Endothelial cell of umbilical vein (primary cell): ENCODE results near the gene NUDT8.

Source experiments
- EZH2 ChIP-seq: IDR thresholded peaks from 2 replicates; pipeline ENCODE4 v1.6.1; 2012; ENCODE audit warnings: borderline replicate concordance, low read depth, mild to moderate bottlenecking, moderate library complexity, low read length, inconsistent platforms; ENCODE audit not compliant: severe bottlenecking
- FOS ChIP-seq: IDR thresholded peaks from 2 replicates; pipeline ENCODE4 v1.6.1; 2011; ENCODE audit warnings: mild to moderate bottlenecking, low read length, moderate library complexity, borderline replicate concordance; ENCODE audit not compliant: insufficient read depth
- MAX ChIP-seq: IDR thresholded peaks from 2 replicates; pipeline ENCODE4 v1.6.1; 2011; ENCODE audit not compliant: insufficient read depth, insufficient read length
- MYC ChIP-seq: IDR thresholded peaks from one replicate; pipeline ENCODE4 v1.6.1; 2011; ENCODE audit warnings: mild to moderate bottlenecking, low read depth, low read length
- POLR2AphosphoS5 ChIP-seq: IDR thresholded peaks from 2 replicates; pipeline ENCODE4 v1.6.1; 2012; ENCODE audit warnings: low read depth, mild to moderate bottlenecking, control low read depth, low read length, moderate library complexity; ENCODE audit not compliant: insufficient read depth
- TF ChIP-seq, protein P1 (sequence below), 2 donors: IDR thresholded peaks; 1 replicate in 1 of 2; 2 replicates in 1 of 2; pipeline ENCODE4 v1.5.1; 2011; ENCODE audit warnings: low read length in 2 of 2, mild to moderate bottlenecking in 2 of 2, moderate library complexity in 2 of 2, control low read depth in 1 of 2, inconsistent platforms in 1 of 2, low read depth in 1 of 2; ENCODE audit not compliant: insufficient read depth in 1 of 2; ENCODE audit errors: extremely low read depth in 1 of 2

DNA sequence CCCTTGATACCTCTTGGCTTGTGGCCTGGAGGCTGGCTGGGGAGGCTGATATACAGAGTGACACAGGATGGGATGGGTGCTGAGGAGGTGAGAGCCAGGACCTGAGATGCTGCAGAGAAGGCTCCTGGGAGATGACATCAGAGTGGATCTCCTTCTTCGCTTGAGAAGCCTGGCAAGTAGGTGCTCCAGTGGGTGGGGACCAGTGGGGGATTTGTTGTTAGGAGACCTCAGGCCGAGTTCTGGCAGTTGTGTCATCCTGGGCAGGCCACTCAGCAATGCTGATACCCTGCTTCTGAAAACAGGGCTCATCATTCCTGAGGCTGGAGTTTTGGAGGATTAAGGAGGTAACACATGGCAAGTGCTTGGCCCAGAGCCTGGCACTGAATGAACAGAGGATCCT, 24.9 kb downstream of the NUDT8 start:
- TF ChIP-seq, protein P1, sequence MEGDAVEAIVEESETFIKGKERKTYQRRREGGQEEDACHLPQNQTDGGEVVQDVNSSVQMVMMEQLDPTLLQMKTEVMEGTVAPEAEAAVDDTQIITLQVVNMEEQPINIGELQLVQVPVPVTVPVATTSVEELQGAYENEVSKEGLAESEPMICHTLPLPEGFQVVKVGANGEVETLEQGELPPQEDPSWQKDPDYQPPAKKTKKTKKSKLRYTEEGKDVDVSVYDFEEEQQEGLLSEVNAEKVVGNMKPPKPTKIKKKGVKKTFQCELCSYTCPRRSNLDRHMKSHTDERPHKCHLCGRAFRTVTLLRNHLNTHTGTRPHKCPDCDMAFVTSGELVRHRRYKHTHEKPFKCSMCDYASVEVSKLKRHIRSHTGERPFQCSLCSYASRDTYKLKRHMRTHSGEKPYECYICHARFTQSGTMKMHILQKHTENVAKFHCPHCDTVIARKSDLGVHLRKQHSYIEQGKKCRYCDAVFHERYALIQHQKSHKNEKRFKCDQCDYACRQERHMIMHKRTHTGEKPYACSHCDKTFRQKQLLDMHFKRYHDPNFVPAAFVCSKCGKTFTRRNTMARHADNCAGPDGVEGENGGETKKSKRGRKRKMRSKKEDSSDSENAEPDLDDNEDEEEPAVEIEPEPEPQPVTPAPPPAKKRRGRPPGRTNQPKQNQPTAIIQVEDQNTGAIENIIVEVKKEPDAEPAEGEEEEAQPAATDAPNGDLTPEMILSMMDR (IDR thresholded peaks at IDR 0.05; ENCODE audit: extremely low read depth in 1 of 2, insufficient read depth in 1 of 2, low read depth in 1 of 2, low read length in 2 of 2): no peak
- no peak for TF ChIP-seq MAX
- no peak for TF ChIP-seq POLR2AphosphoS5
- TF ChIP-seq MYC: no peak
- no peak for TF ChIP-seq FOS
- no peak for TF ChIP-seq EZH2
